Mucosa of gallbladder (tissue), 1 donor: ENCODE measurements around the gene ATG9B. TPM values are rescaled to one million over a fixed set of nuclear protein-coding genes. Genes with fewer than 3 reads are reported as not detected.

ENCODE experiments used
- DNase-seq: peaks from one replicate; pipeline ENCODE4 v3.0.0-alpha.2; 2020; ENCODE audit warnings: low spot score
- total RNA-seq: library from RNA; stranded (reverse); gene quantifications from one replicate; pipeline ENCODE4 v1.2.1, GENCODE V29; 2021
- donor health status: DM: no; HTN: no; CAD: no.

Gene ATG9B
- total RNA-seq, 1 donor from 2014 or later = 1.2 TPM

GRCh38 chr7:150966002-150966401, 58.3 kb downstream of the ATG9B start:
- no peak for DNase-seq

GRCh38 chr7:150965273-150965830, 58.9 kb downstream of the ATG9B start:
- no peak for DNase-seq

Other genes with a start within 250 kb of the ATG9B start
- gene TMEM176B, start 224.1 kb downstream of the ATG9B start, total RNA-seq = 304 TPM
- gene TMEM176A, start 223.7 kb downstream of the ATG9B start, total RNA-seq = 246 TPM
- 8.4 TPM for gene AOC1, start 172.0 kb downstream of the ATG9B start, total RNA-seq
- 49.4 TPM for gene KCNH2, start 46.2 kb downstream of the ATG9B start, total RNA-seq
- gene NOS3, start 33.5 kb downstream of the ATG9B start, total RNA-seq = 12.6 TPM
- gene ABCB8, start 4.0 kb upstream of the ATG9B start, total RNA-seq = 43.9 TPM
- gene ASIC3, start 24.0 kb upstream of the ATG9B start, total RNA-seq = 4.4 TPM
- gene CDK5, start 33.4 kb upstream of the ATG9B start, total RNA-seq = 15.9 TPM
- 193 TPM for gene SLC4A2, start 35.1 kb upstream of the ATG9B start, total RNA-seq
- 121 TPM for gene FASTK, start 56.3 kb upstream of the ATG9B start, total RNA-seq
- 69.1 TPM for gene TMUB1, start 59.0 kb upstream of the ATG9B start, total RNA-seq
- gene AGAP3, start 62.0 kb upstream of the ATG9B start, total RNA-seq = 98.4 TPM
- gene GBX1, start 143.2 kb upstream of the ATG9B start, total RNA-seq = not detected
- gene ASB10, start 162.8 kb upstream of the ATG9B start, total RNA-seq = not detected
- gene H2BK1, start 186.0 kb upstream of the ATG9B start, total RNA-seq = not detected
- gene ABCF2, start 202.7 kb upstream of the ATG9B start, total RNA-seq = 25.3 TPM
- 52.3 TPM for gene CHPF2, start 208.0 kb upstream of the ATG9B start, total RNA-seq
- 56.3 TPM for gene SMARCD3, start 224.2 kb upstream of the ATG9B start, total RNA-seq